T-helper 22 cell (primary cell): Measurements from ENCODE around the gene ASTN1.

Experiments
- DNase-seq: peaks from one replicate; pipeline ENCODE4 v3.0.0-alpha.2; 2020; ENCODE audit warnings: low read depth

Gene ASTN1

GRCh38 chr1:176989754-176990153 is 174.8 kb downstream of the ASTN1 start:
- no peak for DNase-seq

GRCh38 chr1:176989023-176989422 is 175.5 kb downstream of the ASTN1 start:
- no peak for DNase-seq

- DNase-seq = no peak
Measured at GRCh38 chr1:176987016-176987415, 177.5 kb downstream of the ASTN1 start.

GRCh38 chr1:176983731-176984130 is 180.8 kb downstream of the ASTN1 start:
- no peak for DNase-seq

GRCh38 chr1:176976771-176977170 is 187.7 kb downstream of the ASTN1 start:
- no peak for DNase-seq

GRCh38 chr1:176976225-176976624 is 188.3 kb downstream of the ASTN1 start:
- DNase-seq = no peak

- DNase-seq = no peak
Measured at GRCh38 chr1:176964687-176965086, 199.8 kb downstream of the ASTN1 start.

GRCh38 chr1:176963181-176963580 is 201.3 kb downstream of the ASTN1 start:
- DNase-seq = no peak

GRCh38 chr1:176961678-176962077 is 202.8 kb downstream of the ASTN1 start:
- DNase-seq = no peak

GRCh38 chr1:176959191-176959820 is 205.2 kb downstream of the ASTN1 start:
- no peak for DNase-seq

GRCh38 chr1:176957603-176958002 is 206.9 kb downstream of the ASTN1 start:
- DNase-seq = no peak

- no peak for DNase-seq
Measured at GRCh38 chr1:176954242-176954641, 210.3 kb downstream of the ASTN1 start.

GRCh38 chr1:176950736-176951324 is 213.7 kb downstream of the ASTN1 start:
- DNase-seq = no peak

- no peak for DNase-seq
Measured at GRCh38 chr1:176949033-176949662, 215.4 kb downstream of the ASTN1 start.

- no peak for DNase-seq
Measured at GRCh38 chr1:176944606-176945005, 219.9 kb downstream of the ASTN1 start.

GRCh38 chr1:176943783-176944182 is 220.7 kb downstream of the ASTN1 start:
- DNase-seq = no peak

GRCh38 chr1:176942346-176942745 is 222.2 kb downstream of the ASTN1 start:
- no peak for DNase-seq

- DNase-seq = no peak
Measured at GRCh38 chr1:176939993-176940392, 224.5 kb downstream of the ASTN1 start.

- no peak for DNase-seq
Measured at GRCh38 chr1:176938375-176938774, 226.1 kb downstream of the ASTN1 start.

GRCh38 chr1:176934370-176934769 is 230.1 kb downstream of the ASTN1 start:
- no peak for DNase-seq

- DNase-seq = no peak
Measured at GRCh38 chr1:176932114-176933104, 232.1 kb downstream of the ASTN1 start.

GRCh38 chr1:176931526-176931925 is 233.0 kb downstream of the ASTN1 start:
- DNase-seq = no peak
